ENCODE data around the gene GIPC2.

Gene GIPC2

GRCh38 chr1:78132174-78132947, 86.6 kb downstream of the GIPC2 start:
- no peak overlapping the region for H3K4me3 ChIP-seq (replicated peaks; ENCODE audit: low read depth, low read length)
- DNase-seq (ENCODE audit: extremely low read depth, low read depth): no peak
- TF ChIP-seq, protein P1, sequence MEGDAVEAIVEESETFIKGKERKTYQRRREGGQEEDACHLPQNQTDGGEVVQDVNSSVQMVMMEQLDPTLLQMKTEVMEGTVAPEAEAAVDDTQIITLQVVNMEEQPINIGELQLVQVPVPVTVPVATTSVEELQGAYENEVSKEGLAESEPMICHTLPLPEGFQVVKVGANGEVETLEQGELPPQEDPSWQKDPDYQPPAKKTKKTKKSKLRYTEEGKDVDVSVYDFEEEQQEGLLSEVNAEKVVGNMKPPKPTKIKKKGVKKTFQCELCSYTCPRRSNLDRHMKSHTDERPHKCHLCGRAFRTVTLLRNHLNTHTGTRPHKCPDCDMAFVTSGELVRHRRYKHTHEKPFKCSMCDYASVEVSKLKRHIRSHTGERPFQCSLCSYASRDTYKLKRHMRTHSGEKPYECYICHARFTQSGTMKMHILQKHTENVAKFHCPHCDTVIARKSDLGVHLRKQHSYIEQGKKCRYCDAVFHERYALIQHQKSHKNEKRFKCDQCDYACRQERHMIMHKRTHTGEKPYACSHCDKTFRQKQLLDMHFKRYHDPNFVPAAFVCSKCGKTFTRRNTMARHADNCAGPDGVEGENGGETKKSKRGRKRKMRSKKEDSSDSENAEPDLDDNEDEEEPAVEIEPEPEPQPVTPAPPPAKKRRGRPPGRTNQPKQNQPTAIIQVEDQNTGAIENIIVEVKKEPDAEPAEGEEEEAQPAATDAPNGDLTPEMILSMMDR (IDR thresholded peaks at IDR 0.05; ENCODE audit: low read depth, low read length, missing control alignments): no peak

- no peak for DNase-seq (ENCODE audit: extremely low read depth, low read depth)
- TF ChIP-seq, protein P1 (IDR thresholded peaks at IDR 0.05; ENCODE audit: low read depth, low read length, missing control alignments): no peak
- H3K4me3 ChIP-seq (replicated peaks; ENCODE audit: low read depth, low read length): no peak overlapping the region
Observed at GRCh38 chr1:78132948-78133322, 87.2 kb downstream of the GIPC2 start.

GRCh38 chr1:78136680-78137079, 90.9 kb downstream of the GIPC2 start:
- no peak overlapping the region for H3K4me3 ChIP-seq (replicated peaks; ENCODE audit: low read depth, low read length)
- DNase-seq (ENCODE audit: extremely low read depth, low read depth): no peak
- TF ChIP-seq, protein P1 (IDR thresholded peaks at IDR 0.05; ENCODE audit: low read depth, low read length, missing control alignments): no peak

DNA sequence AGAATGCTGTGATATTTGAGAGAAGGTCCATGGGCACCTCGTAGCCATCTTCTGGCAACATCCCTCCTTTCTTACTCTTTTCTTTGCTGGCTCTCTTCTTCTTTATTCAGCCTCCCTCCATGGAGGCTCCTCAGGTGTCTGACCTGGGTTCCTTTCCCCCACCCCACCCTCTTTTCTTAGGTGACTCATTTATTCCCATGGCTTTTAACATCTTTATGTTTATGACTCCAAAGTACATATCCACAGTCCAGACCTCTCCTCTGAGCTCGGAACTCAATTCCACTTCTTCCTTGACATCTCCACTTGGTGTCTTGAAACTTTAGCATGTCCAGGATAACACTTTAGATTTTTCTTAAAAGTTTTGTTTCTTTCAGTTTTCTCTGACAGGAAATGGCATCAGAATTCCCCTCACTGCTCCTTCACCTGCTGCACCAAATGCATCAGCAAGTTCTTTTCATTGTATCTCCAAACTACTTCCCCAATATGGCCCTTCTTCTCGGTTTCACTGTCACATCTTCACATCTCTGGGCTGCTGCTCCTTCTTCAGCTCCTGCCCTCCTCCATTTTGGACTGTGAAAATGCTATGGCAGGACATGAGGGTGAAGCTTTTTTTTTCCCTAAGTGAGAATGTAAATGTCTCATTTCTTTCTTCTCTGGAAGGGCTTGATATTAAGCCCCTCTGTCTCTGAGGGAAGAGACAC, 95.9 kb downstream of the GIPC2 start:
- DNase-seq (ENCODE audit: extremely low read depth, low read depth): no peak
- TF ChIP-seq, protein P1 (IDR thresholded peaks at IDR 0.05; ENCODE audit: low read depth, low read length, missing control alignments): no peak
- H3K4me3 ChIP-seq (replicated peaks; ENCODE audit: low read depth, low read length): no peak overlapping the region

DNA sequence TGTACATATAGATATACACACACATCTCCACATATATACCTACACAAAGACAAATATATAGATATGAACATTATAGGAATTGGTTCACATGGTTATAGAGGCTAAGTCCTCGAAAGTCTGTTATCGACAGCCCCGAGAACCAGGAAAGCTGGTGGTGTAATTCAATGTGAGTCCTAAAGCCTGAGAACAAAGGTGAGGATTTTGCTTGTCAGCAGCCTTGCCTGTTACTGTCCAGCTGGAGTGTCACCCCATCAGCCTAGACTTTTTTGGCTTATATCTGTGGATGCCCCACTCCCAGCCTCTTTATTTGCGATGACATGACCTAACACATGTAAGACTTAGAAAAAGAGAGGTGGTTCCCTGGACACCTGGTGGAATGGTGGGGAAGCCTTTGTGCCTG, 97.0 kb downstream of the GIPC2 start:
- TF ChIP-seq, protein P1 (IDR thresholded peaks at IDR 0.05; ENCODE audit: low read depth, low read length, missing control alignments): no peak
- no peak for DNase-seq (ENCODE audit: extremely low read depth, low read depth)
- no peak overlapping the region for H3K4me3 ChIP-seq (replicated peaks; ENCODE audit: low read depth, low read length)

DNA sequence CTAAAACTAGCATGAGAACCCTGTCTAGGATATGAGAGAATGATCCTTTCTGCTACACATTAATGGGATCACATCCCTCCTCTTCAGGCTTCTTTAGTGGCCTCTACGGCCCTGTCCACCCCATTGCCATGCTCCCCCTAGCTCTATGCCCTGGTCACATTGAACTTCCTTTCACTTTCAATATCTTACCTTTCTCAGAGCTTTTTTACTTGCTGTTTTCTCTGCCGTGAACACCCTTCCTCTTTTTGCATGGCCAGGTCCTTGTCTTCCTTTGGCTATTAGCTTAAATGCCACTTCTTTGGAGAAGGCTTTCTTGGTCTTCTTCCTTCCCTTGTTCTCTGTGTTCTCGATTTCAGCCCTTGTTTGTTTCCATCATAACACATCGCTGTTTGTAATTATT, 97.4 kb downstream of the GIPC2 start:
- DNase-seq (ENCODE audit: extremely low read depth, low read depth): no peak
- TF ChIP-seq, protein P1 (IDR thresholded peaks at IDR 0.05; ENCODE audit: low read depth, low read length, missing control alignments): no peak
- no peak overlapping the region for H3K4me3 ChIP-seq (replicated peaks; ENCODE audit: low read depth, low read length)
